Measurements from ENCODE around the gene RPS6KA5.
"Not testable (repeated sequence)": the region's sequence is repeated elsewhere in the genome, so short reads cannot be mapped to it uniquely, and the experiment has no call there.

RPS6KA5 gene

GRCh38 chr14:90870950-90871604 lies 189.4 kb downstream of the RPS6KA5 start:
- no peak for DNase-seq

- DNase-seq, result no peak
These were observed 192.9 kb downstream of the RPS6KA5 start for GRCh38 chr14:90867501-90867900.

- no peak for DNase-seq
These were observed 193.6 kb downstream of the RPS6KA5 start for GRCh38 chr14:90866833-90867232.

GRCh38 chr14:90864741-90865140 lies 195.7 kb downstream of the RPS6KA5 start:
- DNase-seq, result no peak

- no peak for DNase-seq
These were observed 201.9 kb downstream of the RPS6KA5 start for GRCh38 chr14:90858511-90858910.

GRCh38 chr14:90857866-90858265 lies 202.6 kb downstream of the RPS6KA5 start:
- no peak for DNase-seq

GRCh38 chr14:90856115-90856514 lies 204.3 kb downstream of the RPS6KA5 start:
- not testable (repeated sequence) for DNase-seq

GRCh38 chr14:90853116-90853515 lies 207.3 kb downstream of the RPS6KA5 start:
- no peak for DNase-seq

- DNase-seq, result no peak
These were observed 209.0 kb downstream of the RPS6KA5 start for GRCh38 chr14:90851327-90852036.

- DNase-seq, result no peak
These were observed 210.0 kb downstream of the RPS6KA5 start for GRCh38 chr14:90850487-90850886.

GRCh38 chr14:90849787-90850444 lies 210.5 kb downstream of the RPS6KA5 start:
- no peak for DNase-seq

GRCh38 chr14:90848944-90849731 lies 211.3 kb downstream of the RPS6KA5 start:
- DNase-seq, result no peak

- no peak for DNase-seq
These were observed 213.9 kb downstream of the RPS6KA5 start for GRCh38 chr14:90846511-90846910.

- no peak for DNase-seq
These were observed 216.1 kb downstream of the RPS6KA5 start for GRCh38 chr14:90844321-90844720.

GRCh38 chr14:90842726-90843125 lies 217.7 kb downstream of the RPS6KA5 start:
- no peak for DNase-seq

- not testable (repeated sequence) for DNase-seq
These were observed 219.8 kb downstream of the RPS6KA5 start for GRCh38 chr14:90840667-90841066.

- no peak for DNase-seq
These were observed 220.6 kb downstream of the RPS6KA5 start for GRCh38 chr14:90839889-90840266.

GRCh38 chr14:90839024-90839888 lies 221.2 kb downstream of the RPS6KA5 start:
- no peak for DNase-seq

GRCh38 chr14:90838531-90838930 lies 221.9 kb downstream of the RPS6KA5 start:
- DNase-seq, result not testable (repeated sequence)

- no peak for DNase-seq
These were observed 223.1 kb downstream of the RPS6KA5 start for GRCh38 chr14:90837355-90837754.

- no peak for DNase-seq
These were observed 223.8 kb downstream of the RPS6KA5 start for GRCh38 chr14:90836692-90837063.

GRCh38 chr14:90831821-90832220 lies 228.6 kb downstream of the RPS6KA5 start:
- DNase-seq, result no peak
